SJCRH30 (cell line): ENCODE data around the gene PPP1R14B. TPM values are rescaled to one million over a fixed set of nuclear protein-coding genes. Genes with fewer than 3 reads are reported as not detected.

ENCODE experiments used
- DNase-seq, 2 experiments: peaks; one replicate each; pipeline ENCODE4 v3.0.0-alpha.2; 2015 to 2020
- H3K27ac ChIP-seq: fragments of 250-450 bp; sonication (Bioruptor Pico); 2 replicates; pipeline ENCODE4 v1.5.1; 2020; ENCODE audit warnings: mild to moderate bottlenecking, moderate library complexity
- H3K27me3 ChIP-seq: fragments of 250-450 bp; sonication (Bioruptor Pico); 2 replicates; pipeline ENCODE4 v1.5.1; 2020; ENCODE audit warnings: mild to moderate bottlenecking, moderate library complexity
- H3K36me3 ChIP-seq: fragments of 250-450 bp; sonication (Bioruptor Pico); 2 replicates; pipeline ENCODE4 v1.5.1; 2020; ENCODE audit warnings: mild to moderate bottlenecking, moderate library complexity
- H3K4me1 ChIP-seq: fragments of 250-450 bp; sonication (Bioruptor Pico); 2 replicates; pipeline ENCODE4 v1.5.1; 2020; ENCODE audit warnings: mild to moderate bottlenecking, moderate library complexity
- H3K4me3 ChIP-seq: fragments of 250-450 bp; sonication (Bioruptor Pico); 2 replicates; pipeline ENCODE4 v1.5.1; 2020; ENCODE audit warnings: mild to moderate bottlenecking, moderate library complexity
- H3K9me3 ChIP-seq: fragments of 250-450 bp; sonication (Bioruptor Pico); replicated peaks from 2 replicates; pipeline ENCODE4 v1.5.1; 2020; ENCODE audit warnings: mild to moderate bottlenecking, moderate library complexity
- total RNA-seq: library from RNA; depleted of rRNA; stranded (reverse); fragments of >200 nt; shearing (Covaris generic); gene quantifications from 2 replicates; pipeline ENCODE4 v1.2.3, GENCODE V29; 2014; rRNA removed

Gene PPP1R14B
- total RNA-seq, 1 experiment from 2014 or later, result 556 TPM

GRCh38 chr11:64196626-64197025 lies 50.1 kb downstream of the PPP1R14B start:
- H3K27me3 ChIP-seq, result no peaks in the 10 kb centered on the region
- no peaks in the 10 kb centered on the region for H3K4me1 ChIP-seq
- no peaks in the 10 kb centered on the region for H3K9me3 ChIP-seq
- no peak overlapping the region for H3K4me3 ChIP-seq
- H3K36me3 ChIP-seq, result peaks cover 87% of the 10 kb centered on the region
- H3K27ac ChIP-seq, result no peak overlapping the region
- no peak for DNase-seq

Other genes starting within 250 kb of the PPP1R14B start
- 0.76 and 1.4 TPM in 2 replicates for gene FLRT1, start 211.0 kb downstream of the PPP1R14B start, total RNA-seq
- 25.6 and 26.3 TPM in 2 replicates for gene MACROD1, start 80.8 kb downstream of the PPP1R14B start, total RNA-seq
- 283 and 302 TPM in 2 replicates for gene STIP1, start 60.8 kb downstream of the PPP1R14B start, total RNA-seq
- gene FERMT3, start 40.2 kb downstream of the PPP1R14B start, total RNA-seq, result 4.9 and 8.6 TPM in 2 replicates
- gene TRPT1, start 20.8 kb downstream of the PPP1R14B start, total RNA-seq, result 18.6 and 24.9 TPM in 2 replicates
- 20.7 and 21.1 TPM in 2 replicates for gene NUDT22, start 20.7 kb downstream of the PPP1R14B start, total RNA-seq
- gene DNAJC4, start 16.4 kb downstream of the PPP1R14B start, total RNA-seq, result 2.0 and 5.3 TPM in 2 replicates
- 26.4 and 27.8 TPM in 2 replicates for gene VEGFB, start 12.4 kb downstream of the PPP1R14B start, total RNA-seq
- gene FKBP2, start 5.8 kb downstream of the PPP1R14B start, total RNA-seq, result 53.1 and 53.5 TPM in 2 replicates
- 35.8 and 38.3 TPM in 2 replicates for gene PLCB3, start 4.6 kb upstream of the PPP1R14B start, total RNA-seq
- gene BAD, start 37.7 kb upstream of the PPP1R14B start, total RNA-seq, result 25.9 and 32.0 TPM in 2 replicates
- gene GPR137, start 38.9 kb upstream of the PPP1R14B start, total RNA-seq, result 16.1 and 17.6 TPM in 2 replicates
- gene KCNK4, start 44.4 kb upstream of the PPP1R14B start, total RNA-seq, result not detected in 2 replicates
- gene CATSPERZ, start 53.4 kb upstream of the PPP1R14B start, total RNA-seq, result not detected in 2 replicates
- gene ESRRA, start 58.6 kb upstream of the PPP1R14B start, total RNA-seq, result 22.6 and 23.8 TPM in 2 replicates
- gene TRMT112, start 70.6 kb upstream of the PPP1R14B start, total RNA-seq, result 185 and 215 TPM in 2 replicates
- 105 and 130 TPM in 2 replicates for gene PRDX5, start 71.2 kb upstream of the PPP1R14B start, total RNA-seq
- 0.59 and 0.96 TPM in 2 replicates for gene CCDC88B, start 93.3 kb upstream of the PPP1R14B start, total RNA-seq
- gene RPS6KA4, start 112.2 kb upstream of the PPP1R14B start, total RNA-seq, result 15.4 and 18.6 TPM in 2 replicates